ENCODE measurements around the gene TSPAN9. TPM values are rescaled to one million over a fixed set of nuclear protein-coding genes. Genes with fewer than 3 reads are reported as not detected.

Gene TSPAN9
- total and polyA plus RNA-seq, 9 of the 15 experiments (the other 6 are each of a cell fraction or from before 2014, with no cell fraction given), result 0.23 to 2.1 (median 0.60) TPM; not detected in 2

GRCh38 chr12:3279415-3279780, 202.2 kb downstream of the TSPAN9 start:
- DNase-seq (ENCODE audit: extremely low read depth in 1 of 4, low spot score in 3 of 4), result no peak
- in situ Hi-C loops (cut with MboI), result no loop called here
- FAIRE-seq, result no peak

More at GRCh38 chr12:3279415-3279780, 202.2 kb downstream of the TSPAN9 start:
- H3K27ac ChIP-seq (ENCODE audit: extremely low read depth, low read depth, low read length), result no peak overlapping the region
- ChIA-PET CTCF (ENCODE audit: low intra/inter-chr PET ratio) (no interaction called here), POLR2A (no interaction called here)
- peaks cover 0 to 46% of the 10 kb centered on the region in 2 experiments; a peak in 2 of 5 replicates for H3K27me3 ChIP-seq (ENCODE audit: control insufficient read depth in 2 of 2, insufficient read depth in 2 of 2, low read length in 2 of 2)
- no peak overlapping the region for H3K9ac ChIP-seq (ENCODE audit: insufficient read depth in 1 of 2, low read depth in 2 of 2, low read length in 2 of 2)
- 4% methylated on average over 9 of the region's 10 CpGs for WGBS (ENCODE audit: insufficient coverage, low coverage, missing lambda C conversion rate)
- no peak overlapping the region for H2AFZ ChIP-seq (ENCODE audit: low read depth, low read length)
- H3K4me2 ChIP-seq (ENCODE audit: insufficient read depth, low read length), result no peak overlapping the region
- H4K20me1 ChIP-seq (replicated peaks; ENCODE audit: control insufficient read depth, insufficient read depth, low read length), result peaks cover 5% of the 10 kb centered on the region; the same call in 1 of the 2 replicates
- no peak for ATAC-seq
- BruUV-seq (replicated peaks), result no TSS peak
- intact Hi-C loops (cut with micrococcal nuclease), result loop anchor here (10.0 kb wide), 2 partner anchors 75 to 205 kb away; partner anchors contain the start of gene TSPAN9
- no peak overlapping the region for H3K4me3 ChIP-seq
- H3K4me1 ChIP-seq (replicated peaks in 1 of 2; ENCODE audit: control insufficient read depth in 2 of 2, insufficient read depth in 2 of 2, low read length in 2 of 2), result no peaks in the 10 kb centered on the region
- H3K9me3 ChIP-seq (replicated peaks; ENCODE audit: control insufficient read depth, insufficient read depth, low read depth, low read length), result no peaks in the 10 kb centered on the region
- H3K79me2 ChIP-seq (ENCODE audit: control insufficient read depth, insufficient read depth, low read length), result no peaks in the 10 kb centered on the region
- H3K9me1 ChIP-seq (ENCODE audit: control insufficient read depth, insufficient read depth, low read length), result no peaks in the 10 kb centered on the region
- no peaks in the 10 kb centered on the region for H3K36me3 ChIP-seq (ENCODE audit: control insufficient read depth, insufficient read depth, low read length)
- TF ChIP-seq KAT2B (IDR thresholded peaks at IDR 0.05; ENCODE audit: low read depth, low read length) (no peak), ZNF699 (CRISPR knock-in tag; IDR thresholded peaks at IDR 0.05; ENCODE audit: insufficient replicate concordance) (no peak), NCOA2 (IDR thresholded peaks at IDR 0.05; ENCODE audit: partially characterized antibody in 2 of 2) (no peak), SREBF2 (CRISPR knock-in tag; IDR thresholded peaks at IDR 0.05) (no peak), ZNF696 (CRISPR knock-in tag; conservative IDR thresholded peaks at IDR 0.05) (no peak), HMBOX1 (IDR thresholded peaks at IDR 0.05) (no peak), RERE (CRISPR knock-in tag; IDR thresholded peaks at IDR 0.05; ENCODE audit: borderline replicate concordance) (no peak), KLF13 (tag; IDR thresholded peaks at IDR 0.05; ENCODE audit: borderline replicate concordance, low read depth) (no peak)

Data from K562 (cell line).